Lower leg skin (tissue), 4 donors: ENCODE measurements around the gene F3. TPM values are rescaled to one million over a fixed set of nuclear protein-coding genes. Genes with fewer than 3 reads are reported as not detected.

ENCODE experiments used
- DNase-seq, 2 donors: peaks; one replicate each; pipeline ENCODE4 v3.0.0-alpha.2; 2019; ENCODE audit warnings: low spot score in 2 of 2
- H3K4me3 ChIP-seq: fragments of 200-600 bp; sonication (generic); 2 replicates; pipeline ENCODE4 v1.5.1; 2017; ENCODE audit warnings: mild to moderate bottlenecking, low read depth; ENCODE audit not compliant: poor library complexity, severe bottlenecking
- CTCF ChIP-seq, 3 donors: fragments of 450-650 bp; IDR thresholded peaks; one replicate each; pipeline ENCODE4 v1.5.1; 2016; ENCODE audit warnings: antibody characterized with exemption in 3 of 3, mild to moderate bottlenecking in 3 of 3, moderate library complexity in 2 of 3
- POLR2A ChIP-seq, 2 donors: fragments of 450-650 bp; IDR thresholded peaks; one replicate each; pipeline ENCODE4 v1.6.1; 2016 to 2017; ENCODE audit warnings: antibody characterized with exemption in 2 of 2, mild to moderate bottlenecking in 1 of 2, moderate library complexity in 1 of 2
- WGBS, 2 donors: methylation state at CpG; one replicate each; pipeline ENCODE4 v1.1.5; 2018; 5-methylcytosine and 5-hydroxymethylcytosine counted together
- intact Hi-C: fragments of 100-400 bp; cut with DNase I; formaldehyde crosslinking; loops from one replicate; pipeline ENCODE4 v1.15.0; 2023; ENCODE audit warnings: low total_unique reads
- total RNA-seq, 4 donors: library from RNA; depleted of rRNA; stranded (reverse); fragments of >200 nt; gene quantifications; one replicate each; pipeline ENCODE4 v1.1.0, GENCODE V29; 2016

The F3 gene
- total RNA-seq, 4 donors from 2014 or later, result 69.2 to 129 (median 85.9) TPM

- H3K4me3 ChIP-seq, result no peak overlapping the region
- no peak for DNase-seq
- 94 to 98% methylated on average over 5 of the region's 5 CpGs for WGBS, 2 donors
- intact Hi-C loops, result no loop called here
- no peak for TF ChIP-seq POLR2A (IDR thresholded peaks at IDR 0.05)
- no peak for TF ChIP-seq CTCF (IDR thresholded peaks at IDR 0.05)
These were observed 6.5 kb downstream of the F3 start for GRCh38 chr1:94535095-94535494.

GRCh38 chr1:94532077-94532476 is 9.5 kb downstream of the F3 start:
- intact Hi-C loops, result no loop called here
- no peak for DNase-seq
- no peak overlapping the region for H3K4me3 ChIP-seq
- 75 to 83% methylated on average over 3 of the region's 3 CpGs for WGBS, 2 donors
- no peak for TF ChIP-seq POLR2A (IDR thresholded peaks at IDR 0.05)
- TF ChIP-seq CTCF (IDR thresholded peaks at IDR 0.05), result no peak

- intact Hi-C loops, result no loop called here
- DNase-seq, result no peak
- no peak for TF ChIP-seq POLR2A (IDR thresholded peaks at IDR 0.05)
- 79 to 93% methylated on average over 6 of the region's 6 CpGs for WGBS, 2 donors
- H3K4me3 ChIP-seq, result no peak overlapping the region
These were observed 9.9 kb downstream of the F3 start for GRCh38 chr1:94531664-94532063.

- DNase-seq, result no peak
- intact Hi-C loops, result no loop called here
- no peak for TF ChIP-seq POLR2A (IDR thresholded peaks at IDR 0.05)
- no peak for TF ChIP-seq CTCF (IDR thresholded peaks at IDR 0.05)
- no peak overlapping the region for H3K4me3 ChIP-seq
- 84 to 90% methylated on average over 4 of the region's 4 CpGs for WGBS, 2 donors
These were observed 11.1 kb downstream of the F3 start for GRCh38 chr1:94530373-94530878.

- TF ChIP-seq CTCF (IDR thresholded peaks at IDR 0.05) (no peak), POLR2A (IDR thresholded peaks at IDR 0.05) (no peak)
- WGBS, 2 donors, result 94 to 98% methylated on average over 2 of the region's 2 CpGs
- intact Hi-C loops, result loop anchor here (10.0 kb wide), 1 partner anchor 275 kb away; no protein-coding TSS in a partner anchor
- DNase-seq, result no peak
- H3K4me3 ChIP-seq, result no peak overlapping the region
These were observed 12.1 kb downstream of the F3 start for GRCh38 chr1:94529416-94529815.

GRCh38 chr1:94528826-94529225 is 12.7 kb downstream of the F3 start:
- TF ChIP-seq CTCF (IDR thresholded peaks at IDR 0.05) (no peak), POLR2A (IDR thresholded peaks at IDR 0.05) (no peak)
- no peak overlapping the region for H3K4me3 ChIP-seq
- 93 to 98% methylated on average over 5 of the region's 5 CpGs for WGBS, 2 donors
- intact Hi-C loops, result loop anchor here (10.0 kb wide), 1 partner anchor 276 kb away; no protein-coding TSS in a partner anchor
- DNase-seq, result no peak
